ENCODE measurements around the gene ANKRD13D.

DNA sequence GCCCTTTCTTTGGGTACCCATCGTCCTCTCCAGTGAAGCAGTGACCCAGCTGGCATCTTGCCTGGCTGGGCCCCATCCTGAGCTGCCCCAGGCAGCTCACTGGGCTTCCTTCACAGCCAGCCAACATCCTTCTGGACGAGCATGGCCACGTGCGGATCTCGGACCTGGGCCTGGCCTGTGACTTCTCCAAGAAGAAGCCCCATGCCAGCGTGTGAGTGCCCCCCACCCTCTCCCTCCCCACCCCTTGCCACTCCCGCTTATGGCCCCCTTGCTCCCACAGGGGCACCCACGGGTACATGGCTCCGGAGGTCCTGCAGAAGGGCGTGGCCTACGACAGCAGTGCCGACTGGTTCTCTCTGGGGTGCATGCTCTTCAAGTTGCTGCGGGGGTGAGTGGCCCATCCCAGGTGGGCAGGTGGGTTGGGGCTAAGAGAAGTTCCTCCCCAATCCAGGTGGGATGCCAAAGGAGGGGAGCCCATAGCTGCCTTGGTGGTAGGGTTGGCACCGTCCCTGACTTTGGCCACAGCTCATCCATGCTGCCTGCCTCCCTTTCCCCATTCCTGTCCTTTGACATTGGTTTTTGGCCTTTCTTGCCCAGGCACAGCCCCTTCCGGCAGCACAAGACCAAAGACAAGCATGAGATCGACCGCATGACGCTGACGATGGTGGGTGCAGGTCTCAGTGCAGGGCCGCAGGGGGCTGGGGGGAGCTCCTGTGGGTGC, 6.8 kb upstream of the ANKRD13D start:
- TF ChIP-seq, protein P1, sequence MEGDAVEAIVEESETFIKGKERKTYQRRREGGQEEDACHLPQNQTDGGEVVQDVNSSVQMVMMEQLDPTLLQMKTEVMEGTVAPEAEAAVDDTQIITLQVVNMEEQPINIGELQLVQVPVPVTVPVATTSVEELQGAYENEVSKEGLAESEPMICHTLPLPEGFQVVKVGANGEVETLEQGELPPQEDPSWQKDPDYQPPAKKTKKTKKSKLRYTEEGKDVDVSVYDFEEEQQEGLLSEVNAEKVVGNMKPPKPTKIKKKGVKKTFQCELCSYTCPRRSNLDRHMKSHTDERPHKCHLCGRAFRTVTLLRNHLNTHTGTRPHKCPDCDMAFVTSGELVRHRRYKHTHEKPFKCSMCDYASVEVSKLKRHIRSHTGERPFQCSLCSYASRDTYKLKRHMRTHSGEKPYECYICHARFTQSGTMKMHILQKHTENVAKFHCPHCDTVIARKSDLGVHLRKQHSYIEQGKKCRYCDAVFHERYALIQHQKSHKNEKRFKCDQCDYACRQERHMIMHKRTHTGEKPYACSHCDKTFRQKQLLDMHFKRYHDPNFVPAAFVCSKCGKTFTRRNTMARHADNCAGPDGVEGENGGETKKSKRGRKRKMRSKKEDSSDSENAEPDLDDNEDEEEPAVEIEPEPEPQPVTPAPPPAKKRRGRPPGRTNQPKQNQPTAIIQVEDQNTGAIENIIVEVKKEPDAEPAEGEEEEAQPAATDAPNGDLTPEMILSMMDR (IDR thresholded peaks at IDR 0.05 in 8 of 11, conservative IDR thresholded peaks at IDR 0.05 in 3 of 11), result no peak
- TF ChIP-seq POLR2A (IDR thresholded peaks at IDR 0.05) (no peak), POLR2AphosphoS5 (IDR thresholded peaks at IDR 0.05) (no peak)
